Stimulated activated naive CD4-positive, alpha-beta T cell treated with Interleukin-2 at 50 U/mL for 16 hours (primary cell): Measurements from ENCODE around the gene NAV2.

Experiments
- DNase-seq: peaks from one replicate; lab custom pipeline; 2025; lab: John Stamatoyannopoulos, UW

The NAV2 gene

GRCh38 chr11:19866037-19866436, 153.4 kb downstream of the NAV2 start:
- DNase-seq, result no peak

- DNase-seq, result no peak
Measured at GRCh38 chr11:19866521-19866920, 153.9 kb downstream of the NAV2 start.

DNA sequence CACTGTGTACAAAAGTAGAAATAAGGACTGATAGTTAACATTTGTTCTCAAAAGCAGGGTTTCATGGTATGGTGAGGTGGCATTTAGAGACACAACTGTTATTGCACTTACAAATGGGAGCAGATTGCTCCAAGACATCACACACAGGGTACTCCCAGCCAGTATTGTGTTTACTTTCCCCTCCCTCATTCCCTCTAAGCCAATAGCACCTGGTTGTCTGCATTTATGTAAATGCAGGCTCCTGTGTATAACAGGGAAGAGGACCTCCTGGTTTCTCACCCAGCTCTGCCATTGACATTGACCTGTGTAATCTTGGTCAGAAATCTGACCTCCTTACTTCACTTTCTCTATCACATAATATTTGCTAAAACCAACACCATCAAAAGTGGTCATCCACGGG, 154.4 kb downstream of the NAV2 start:
- no peak for DNase-seq

DNA sequence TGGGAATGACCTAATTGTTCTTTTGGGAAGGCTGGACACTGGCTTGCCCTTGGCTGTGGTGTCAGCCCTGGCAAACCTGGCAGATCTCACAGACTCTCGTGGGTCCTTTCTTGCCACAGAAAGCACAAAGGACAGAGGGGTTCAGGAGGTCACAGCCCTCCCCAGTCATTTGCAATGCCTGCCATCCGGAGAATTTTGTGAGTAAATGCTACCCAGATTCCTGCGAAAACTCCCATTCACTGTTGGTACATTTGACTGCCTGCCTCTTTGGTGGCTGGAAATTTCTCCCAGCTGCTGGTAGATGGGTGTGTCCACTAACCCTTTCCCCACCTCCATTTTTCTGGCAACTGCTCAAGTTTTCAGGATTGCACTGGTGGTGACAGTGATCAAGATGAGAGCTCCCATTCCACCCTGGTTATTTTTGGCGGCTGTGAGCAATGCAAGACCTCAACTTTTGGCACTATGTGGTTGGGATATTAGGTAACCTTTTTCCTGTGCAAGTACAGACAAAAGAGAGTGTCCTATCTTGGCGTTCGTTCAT, 155.7 kb downstream of the NAV2 start:
- DNase-seq, result no peak

GRCh38 chr11:19868871-19869270, 156.2 kb downstream of the NAV2 start:
- DNase-seq, result no peak

- no peak for DNase-seq
Measured at GRCh38 chr11:19869466-19869865, 156.8 kb downstream of the NAV2 start.

- no peak for DNase-seq
Measured at GRCh38 chr11:19869946-19870589, 157.4 kb downstream of the NAV2 start.

DNA sequence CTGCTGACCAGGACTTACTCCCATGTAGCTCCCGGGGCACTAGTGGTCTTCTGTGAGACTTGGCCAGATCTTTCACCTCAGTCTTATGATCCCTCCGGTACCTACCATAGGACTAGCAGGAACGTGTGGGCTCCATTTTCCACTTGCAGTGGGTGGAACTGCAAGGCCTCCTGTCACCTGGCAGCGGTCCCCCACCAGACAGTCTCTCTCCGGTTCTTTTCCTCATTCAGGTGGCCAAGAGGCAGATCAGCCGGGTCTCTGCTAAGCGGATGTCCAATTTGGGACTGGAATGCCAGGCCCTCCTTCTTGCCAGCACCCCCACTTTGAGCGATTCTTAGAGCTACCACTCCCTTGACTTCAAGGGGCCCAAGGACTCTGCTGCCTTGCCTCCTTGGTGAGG, 158.9 kb downstream of the NAV2 start:
- no peak for DNase-seq

DNA sequence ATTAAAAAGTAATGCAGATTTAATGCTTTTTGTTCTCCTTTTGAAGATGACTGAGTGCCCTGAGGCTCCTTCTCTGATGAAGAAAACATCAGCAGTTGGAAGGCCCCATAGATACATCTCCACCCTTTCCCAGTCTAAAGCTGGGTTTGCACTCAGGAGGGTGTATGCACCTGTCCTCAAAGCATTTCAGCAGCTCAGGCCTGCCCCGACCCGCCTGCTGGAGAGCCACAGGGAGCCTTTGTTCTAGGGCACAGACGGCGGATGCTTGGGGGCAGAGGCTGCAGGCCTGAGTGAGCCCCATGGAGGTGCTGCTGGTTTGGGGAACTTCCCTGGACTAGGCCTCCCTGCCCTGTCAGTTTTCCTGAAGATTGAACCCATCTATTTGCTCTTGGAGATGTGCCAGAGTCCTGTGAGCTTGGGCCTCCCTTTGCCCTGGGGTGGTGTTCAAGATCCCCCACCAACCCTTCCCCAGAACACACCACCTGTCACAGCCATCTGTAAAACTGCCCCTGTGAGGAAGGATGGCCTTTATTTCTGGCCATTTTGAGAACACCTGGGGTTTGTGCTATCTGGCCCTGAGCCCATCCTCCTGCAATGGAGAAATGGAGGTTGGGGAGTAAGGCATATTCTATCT, 160.0 kb downstream of the NAV2 start:
- no peak for DNase-seq

- no peak for DNase-seq
Measured at GRCh38 chr11:19873730-19874129, 161.1 kb downstream of the NAV2 start.

- no peak for DNase-seq
Measured at GRCh38 chr11:19874266-19874665, 161.6 kb downstream of the NAV2 start.

- no peak for DNase-seq
Measured at GRCh38 chr11:19876750-19877149, 164.1 kb downstream of the NAV2 start.

- no peak for DNase-seq
Measured at GRCh38 chr11:19878520-19878919, 165.9 kb downstream of the NAV2 start.

- DNase-seq, result no peak
Measured at GRCh38 chr11:19879307-19880087, 166.9 kb downstream of the NAV2 start.

- DNase-seq, result no peak
Measured at GRCh38 chr11:19880088-19880345, 167.4 kb downstream of the NAV2 start.

- no peak for DNase-seq
Measured at GRCh38 chr11:19881177-19881576, 168.5 kb downstream of the NAV2 start.

- DNase-seq, result no peak
Measured at GRCh38 chr11:19882356-19882755, 169.7 kb downstream of the NAV2 start.

- DNase-seq, result no peak
Measured at GRCh38 chr11:19886498-19886897, 173.9 kb downstream of the NAV2 start.

GRCh38 chr11:19887842-19888241, 175.2 kb downstream of the NAV2 start:
- DNase-seq, result no peak

DNA sequence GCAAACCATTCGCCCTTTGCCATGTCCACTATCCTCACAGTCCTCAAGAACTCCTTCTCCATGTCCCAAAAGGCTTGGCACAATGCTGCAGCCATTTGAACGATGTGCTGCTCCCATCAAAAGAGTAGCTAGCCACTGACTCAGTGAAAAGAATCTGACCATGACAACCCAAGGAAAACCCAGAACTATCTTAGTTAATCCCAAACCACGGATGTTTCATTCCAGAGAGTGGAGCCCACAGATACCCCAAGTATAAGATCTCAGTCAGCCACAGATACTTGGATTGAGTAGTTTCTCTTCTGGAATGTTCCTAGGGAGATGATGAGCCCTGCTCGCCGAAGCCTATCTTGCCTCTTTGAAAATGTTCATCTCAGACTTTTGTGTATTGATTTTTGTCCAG, 176.9 kb downstream of the NAV2 start:
- DNase-seq, result no peak

DNA sequence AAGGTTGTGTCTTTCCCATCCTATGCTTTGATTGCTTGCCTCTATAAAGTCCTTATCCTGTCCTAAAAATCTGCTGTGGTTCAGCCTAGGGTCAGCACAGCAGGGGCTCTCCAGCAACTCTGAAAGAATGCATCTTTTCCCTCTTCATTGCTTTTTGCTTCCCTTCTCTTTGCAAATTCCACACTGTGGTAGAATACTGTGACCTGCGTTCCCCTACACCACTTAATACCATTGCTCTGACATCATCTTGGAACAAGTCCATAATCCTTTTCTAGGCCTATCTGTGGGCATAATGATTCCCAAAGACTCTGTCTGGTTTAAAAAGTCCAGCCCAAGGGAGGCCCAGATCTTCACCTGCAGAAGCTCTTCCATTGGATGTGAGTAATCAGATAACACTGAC, 177.7 kb downstream of the NAV2 start:
- DNase-seq, result no peak

DNA sequence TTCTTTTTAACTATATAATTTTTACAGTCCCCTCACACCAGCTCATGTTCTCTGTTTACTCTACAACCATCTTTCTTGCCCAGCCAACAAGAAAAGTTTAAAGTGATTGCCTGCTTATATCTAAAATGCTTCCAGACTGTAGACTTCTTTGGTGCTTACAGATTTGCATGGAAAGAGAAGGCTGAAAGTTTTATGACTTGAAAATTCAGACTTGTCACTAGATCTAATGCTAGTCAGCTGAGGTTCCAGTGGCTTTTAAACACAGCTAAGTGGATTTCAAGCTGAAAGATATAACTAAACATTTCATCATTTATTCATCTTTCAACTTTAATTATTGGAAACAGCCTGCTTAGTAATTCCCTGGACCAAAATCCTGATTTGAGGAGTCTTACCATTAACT, 178.4 kb downstream of the NAV2 start:
- no peak for DNase-seq

- DNase-seq, result no peak
Measured at GRCh38 chr11:19892387-19892786, 179.8 kb downstream of the NAV2 start.
